GM23338 (cell line): Measurements from ENCODE around the gene CACNA1A. TPM values are rescaled to one million over a fixed set of nuclear protein-coding genes. Genes with fewer than 3 reads are reported as not detected.
"Not testable (repeated sequence)": the region's sequence is repeated elsewhere in the genome, so short reads cannot be mapped to it uniquely, and the experiment has no call there.

Experiments used
- ATAC-seq: fragments of 200-7000 bp; cut with Tn5 transposase; 3 replicates; pipeline ENCODE4 v1.9.1; 2020
- DNase-seq: peaks from one replicate; pipeline ENCODE4 v3.0.0-alpha.2; 2015; ENCODE audit warnings: low spot score
- H2AFZ ChIP-seq: fragments of 200-600 bp; sonication (generic); 2 replicates; pipeline ENCODE4 v1.8.0; 2016; ENCODE audit warnings: antibody characterized with exemption, mild to moderate bottlenecking, moderate library complexity
- H3F3A ChIP-seq: fragments of 200-600 bp; sonication (generic); replicated peaks from 2 replicates; pipeline ENCODE4 v1.8.0; 2017; ENCODE audit warnings: antibody characterized with exemption, mixed run types, low read depth
- H3K27ac ChIP-seq: fragments of 200-600 bp; sonication (generic); 2 replicates; pipeline ENCODE4 v1.6.1; 2016; ENCODE audit warnings: low read depth
- H3K27me3 ChIP-seq: fragments of 200-600 bp; sonication (generic); 2 replicates; pipeline ENCODE4 v1.8.0; 2016; ENCODE audit warnings: mild to moderate bottlenecking, mixed run types, moderate library complexity; ENCODE audit not compliant: insufficient read depth
- H3K36me3 ChIP-seq: fragments of 200-600 bp; sonication (generic); 2 replicates; pipeline ENCODE4 v1.8.0; 2016; ENCODE audit warnings: mild to moderate bottlenecking; ENCODE audit not compliant: insufficient read depth
- H3K4me1 ChIP-seq: fragments of 200-600 bp; sonication (generic); 2 replicates; pipeline ENCODE4 v1.8.0; 2016; ENCODE audit warnings: mild to moderate bottlenecking, moderate library complexity; ENCODE audit not compliant: insufficient read depth
- H3K4me2 ChIP-seq: fragments of 200-600 bp; sonication (generic); 2 replicates; pipeline ENCODE4 v1.7.1; 2017; ENCODE audit warnings: mixed run types
- H3K4me3 ChIP-seq: fragments of 200-600 bp; sonication (generic); 2 replicates; pipeline ENCODE4 v1.6.1; 2016; ENCODE audit warnings: mixed run types
- H3K79me2 ChIP-seq: fragments of 200-600 bp; sonication (generic); replicated peaks from 2 replicates; pipeline ENCODE4 v1.8.0; 2017; ENCODE audit warnings: mild to moderate bottlenecking; ENCODE audit not compliant: insufficient read depth
- H3K9me2 ChIP-seq: fragments of 200-600 bp; sonication (generic); 2 replicates; pipeline ENCODE4 v1.8.0; 2017; ENCODE audit not compliant: insufficient read depth
- H4K20me1 ChIP-seq: fragments of 200-600 bp; sonication (generic); replicated peaks from 2 replicates; pipeline ENCODE4 v1.8.0; 2017; ENCODE audit warnings: mild to moderate bottlenecking; ENCODE audit not compliant: insufficient read depth
- H3K27ac Mint-ChIP-seq: 2 replicates; pipeline ENCODE4 v1.8.0; 2020; ENCODE audit warnings: inconsistent platforms, mild to moderate bottlenecking, moderate library complexity, mixed read lengths
- H3K27me3 Mint-ChIP-seq: 3 replicates; pipeline ENCODE4 v1.8.0; 2022; ENCODE audit warnings: low read depth, mild to moderate bottlenecking, moderate library complexity, mixed read lengths, inconsistent platforms; ENCODE audit not compliant: insufficient read depth, poor library complexity
- H3K36me3 Mint-ChIP-seq: 3 replicates; pipeline ENCODE4 v1.8.0; 2021; ENCODE audit warnings: low read depth, mild to moderate bottlenecking, inconsistent platforms, moderate library complexity, mixed read lengths
- H3K4me1 Mint-ChIP-seq: 3 replicates; pipeline ENCODE4 v1.8.0; 2020; ENCODE audit warnings: mild to moderate bottlenecking, inconsistent platforms, mixed read lengths
- H3K4me3 Mint-ChIP-seq: 3 replicates; pipeline ENCODE4 v1.8.0; 2021; ENCODE audit warnings: moderate library complexity, mild to moderate bottlenecking, inconsistent platforms, mixed read lengths
- H3K9me3 Mint-ChIP-seq: 3 replicates; pipeline ENCODE4 v1.8.0; 2020; ENCODE audit warnings: moderate library complexity, mild to moderate bottlenecking, inconsistent platforms, mixed read lengths
- CREB1 ChIP-seq: fragments of 250-450 bp; sonication (Bioruptor Pico); IDR thresholded peaks from 2 replicates; pipeline ENCODE4 v1.5.0; 2020; ENCODE audit warnings: low read depth, mild to moderate bottlenecking, moderate library complexity
- EZH2phosphoT487 ChIP-seq: fragments of 200-600 bp; sonication (generic); IDR thresholded peaks from one replicate; pipeline ENCODE4 v1.8.1; 2018; ENCODE audit warnings: antibody characterized with exemption; ENCODE audit not compliant: unreplicated experiment
- POLR2AphosphoS5 ChIP-seq: IDR thresholded peaks from 2 replicates; pipeline ENCODE4 v1.6.1; 2016; ENCODE audit warnings: antibody characterized with exemption, low read depth
- STAT1 ChIP-seq: IDR thresholded peaks from one replicate; pipeline ENCODE4 v1.6.1; 2016; ENCODE audit warnings: antibody characterized with exemption; ENCODE audit not compliant: unreplicated experiment
- ZNF114 ChIP-seq: fragments of 250-450 bp; sonication (Bioruptor Pico); IDR thresholded peaks from 2 replicates; pipeline ENCODE4 v1.5.0; 2020; ENCODE audit warnings: mild to moderate bottlenecking, moderate library complexity
- ZNF331 ChIP-seq: fragments of 250-450 bp; sonication (Bioruptor Pico); IDR thresholded peaks from 2 replicates; pipeline ENCODE4 v1.5.0; 2020; ENCODE audit warnings: low read depth, mild to moderate bottlenecking, moderate library complexity
- polyA plus RNA-seq: library from polyadenylated mRNA; unstranded; fragments of >200 nt; fragmentation: Nextera tagmentation; extraction: Ambion mirVana; gene quantifications from 2 replicates; pipeline ENCODE4 v1.2.1, GENCODE V29; 2016
- total RNA-seq: library from RNA; depleted of rRNA; stranded (reverse); fragments of >200 nt; shearing (Covaris generic); gene quantifications from 2 replicates; pipeline ENCODE4 v1.2.3, GENCODE V29; 2014
- TF ChIP-seq, protein P1 (sequence below), 2 experiments: fragments of 200-600 bp in 1 of 2; sonication (generic) in 1 of 2; conservative IDR thresholded peaks; 2 replicates each; pipeline versions ENCODE4 v1.5.1 to v1.6.1; 2016 to 2017; ENCODE audit warnings: antibody characterized with exemption in 2 of 2, low read depth in 2 of 2, mild to moderate bottlenecking in 2 of 2, moderate library complexity in 1 of 2
- TF ChIP-seq, protein P2 (sequence below): IDR thresholded peaks from one replicate; pipeline ENCODE4 v1.6.1; 2018; ENCODE audit warnings: antibody characterized with exemption; ENCODE audit not compliant: unreplicated experiment
- TF ChIP-seq, protein P3 (sequence below): fragments of 250-450 bp; sonication (Bioruptor Pico); IDR thresholded peaks from 2 replicates; pipeline ENCODE4 v1.5.0; 2020; ENCODE audit warnings: mild to moderate bottlenecking, moderate library complexity

The CACNA1A gene
- total and polyA plus RNA-seq, 2 experiments from 2014 or later, result 7.4 to 20.3 TPM

DNA sequence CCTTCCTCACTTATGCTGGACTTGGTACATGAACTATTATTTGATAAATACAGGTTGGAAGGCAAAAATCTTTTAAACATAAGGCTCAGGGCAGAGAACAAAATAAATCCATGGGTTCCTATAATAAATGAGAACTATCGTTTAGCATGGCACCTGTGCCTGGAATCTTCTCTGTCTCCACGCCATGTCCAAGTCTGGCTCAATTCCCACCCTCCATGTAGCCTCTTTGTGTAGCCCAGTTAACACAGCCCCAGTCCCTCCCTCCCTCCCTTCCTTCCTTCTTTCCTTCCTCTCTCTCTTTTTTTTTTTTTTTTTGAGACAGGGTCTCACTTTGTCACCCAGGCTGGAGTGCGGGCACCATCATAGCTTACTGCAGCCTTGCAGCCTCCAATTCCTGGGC is 144.6 kb downstream of the CACNA1A start:
- not testable (repeated sequence) for H3K4me1 ChIP-seq, H3K9me3 Mint-ChIP-seq, H3K27ac Mint-ChIP-seq, H3K4me2 ChIP-seq, H3K27ac ChIP-seq, H3F3A ChIP-seq, DNase-seq, H2AFZ ChIP-seq, H3K36me3 ChIP-seq, H3K79me2 ChIP-seq, H4K20me1 ChIP-seq, H3K4me3 Mint-ChIP-seq, H3K4me3 ChIP-seq, H3K9me2 ChIP-seq, H3K27me3 Mint-ChIP-seq, H3K4me1 Mint-ChIP-seq, ATAC-seq, H3K27me3 ChIP-seq
- peaks cover 21% of the 10 kb centered on the region for H3K36me3 Mint-ChIP-seq

DNA sequence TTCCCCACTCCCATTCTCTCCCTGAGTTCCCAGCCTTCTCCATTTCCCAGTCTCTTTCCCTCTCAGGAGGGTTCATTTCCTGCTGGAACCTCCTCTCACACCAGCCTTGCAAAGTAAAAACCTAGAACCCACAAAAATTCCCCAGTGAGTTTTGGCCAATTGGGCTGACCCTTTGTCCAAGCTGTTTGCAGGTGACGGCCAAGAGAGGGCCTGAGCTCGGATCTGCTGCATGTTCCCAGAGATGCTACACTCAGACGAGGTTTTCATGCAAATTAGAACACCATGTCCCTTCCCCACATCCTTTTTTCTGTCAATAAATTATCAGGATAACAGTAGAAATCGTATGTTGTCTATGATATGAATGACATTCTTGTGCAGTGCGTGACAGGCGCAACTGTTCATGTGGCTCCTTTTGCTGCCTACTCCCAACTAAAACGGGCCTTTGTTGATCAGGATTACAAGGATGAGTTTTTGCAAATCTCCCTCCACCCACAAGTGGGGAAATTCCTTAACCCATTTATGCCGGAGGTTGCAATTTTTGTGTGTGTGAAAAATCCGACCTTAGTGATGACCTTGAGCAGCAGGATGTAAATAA is 149.5 kb downstream of the CACNA1A start:
- Mint-ChIP-seq H3K9me3 (peaks cover 4% of the 10 kb centered on the region; the same call in 2 of the 3 replicates), H3K4me1 (no peaks in the 10 kb centered on the region), H3K27me3 (peaks cover 2% of the 10 kb centered on the region), H3K36me3 (peaks cover 21% of the 10 kb centered on the region), H3K27ac (no peak overlapping the region), H3K4me3 (no peak overlapping the region)
- H2AFZ ChIP-seq, result no peak overlapping the region
- H3K9me2 ChIP-seq, result no peaks in the 10 kb centered on the region
- H3K27me3 ChIP-seq, result no peaks in the 10 kb centered on the region
- H3K4me2 ChIP-seq, result no peak overlapping the region
- ATAC-seq (no peak), DNase-seq (no peak)
- H3K36me3 ChIP-seq, result no peaks in the 10 kb centered on the region
- H3K79me2 ChIP-seq, result no peaks in the 10 kb centered on the region
- H3K4me1 ChIP-seq, result no peaks in the 10 kb centered on the region
- no peak overlapping the region for H3K4me3 ChIP-seq
- no peaks in the 10 kb centered on the region for H3F3A ChIP-seq
- H3K27ac ChIP-seq, result no peak overlapping the region
- H4K20me1 ChIP-seq, result no peaks in the 10 kb centered on the region
- TF ChIP-seq, protein P1, sequence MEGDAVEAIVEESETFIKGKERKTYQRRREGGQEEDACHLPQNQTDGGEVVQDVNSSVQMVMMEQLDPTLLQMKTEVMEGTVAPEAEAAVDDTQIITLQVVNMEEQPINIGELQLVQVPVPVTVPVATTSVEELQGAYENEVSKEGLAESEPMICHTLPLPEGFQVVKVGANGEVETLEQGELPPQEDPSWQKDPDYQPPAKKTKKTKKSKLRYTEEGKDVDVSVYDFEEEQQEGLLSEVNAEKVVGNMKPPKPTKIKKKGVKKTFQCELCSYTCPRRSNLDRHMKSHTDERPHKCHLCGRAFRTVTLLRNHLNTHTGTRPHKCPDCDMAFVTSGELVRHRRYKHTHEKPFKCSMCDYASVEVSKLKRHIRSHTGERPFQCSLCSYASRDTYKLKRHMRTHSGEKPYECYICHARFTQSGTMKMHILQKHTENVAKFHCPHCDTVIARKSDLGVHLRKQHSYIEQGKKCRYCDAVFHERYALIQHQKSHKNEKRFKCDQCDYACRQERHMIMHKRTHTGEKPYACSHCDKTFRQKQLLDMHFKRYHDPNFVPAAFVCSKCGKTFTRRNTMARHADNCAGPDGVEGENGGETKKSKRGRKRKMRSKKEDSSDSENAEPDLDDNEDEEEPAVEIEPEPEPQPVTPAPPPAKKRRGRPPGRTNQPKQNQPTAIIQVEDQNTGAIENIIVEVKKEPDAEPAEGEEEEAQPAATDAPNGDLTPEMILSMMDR (conservative IDR thresholded peaks at IDR 0.05; ENCODE audit: low read depth in 2 of 2), result no peak
- TF ChIP-seq, protein P2, sequence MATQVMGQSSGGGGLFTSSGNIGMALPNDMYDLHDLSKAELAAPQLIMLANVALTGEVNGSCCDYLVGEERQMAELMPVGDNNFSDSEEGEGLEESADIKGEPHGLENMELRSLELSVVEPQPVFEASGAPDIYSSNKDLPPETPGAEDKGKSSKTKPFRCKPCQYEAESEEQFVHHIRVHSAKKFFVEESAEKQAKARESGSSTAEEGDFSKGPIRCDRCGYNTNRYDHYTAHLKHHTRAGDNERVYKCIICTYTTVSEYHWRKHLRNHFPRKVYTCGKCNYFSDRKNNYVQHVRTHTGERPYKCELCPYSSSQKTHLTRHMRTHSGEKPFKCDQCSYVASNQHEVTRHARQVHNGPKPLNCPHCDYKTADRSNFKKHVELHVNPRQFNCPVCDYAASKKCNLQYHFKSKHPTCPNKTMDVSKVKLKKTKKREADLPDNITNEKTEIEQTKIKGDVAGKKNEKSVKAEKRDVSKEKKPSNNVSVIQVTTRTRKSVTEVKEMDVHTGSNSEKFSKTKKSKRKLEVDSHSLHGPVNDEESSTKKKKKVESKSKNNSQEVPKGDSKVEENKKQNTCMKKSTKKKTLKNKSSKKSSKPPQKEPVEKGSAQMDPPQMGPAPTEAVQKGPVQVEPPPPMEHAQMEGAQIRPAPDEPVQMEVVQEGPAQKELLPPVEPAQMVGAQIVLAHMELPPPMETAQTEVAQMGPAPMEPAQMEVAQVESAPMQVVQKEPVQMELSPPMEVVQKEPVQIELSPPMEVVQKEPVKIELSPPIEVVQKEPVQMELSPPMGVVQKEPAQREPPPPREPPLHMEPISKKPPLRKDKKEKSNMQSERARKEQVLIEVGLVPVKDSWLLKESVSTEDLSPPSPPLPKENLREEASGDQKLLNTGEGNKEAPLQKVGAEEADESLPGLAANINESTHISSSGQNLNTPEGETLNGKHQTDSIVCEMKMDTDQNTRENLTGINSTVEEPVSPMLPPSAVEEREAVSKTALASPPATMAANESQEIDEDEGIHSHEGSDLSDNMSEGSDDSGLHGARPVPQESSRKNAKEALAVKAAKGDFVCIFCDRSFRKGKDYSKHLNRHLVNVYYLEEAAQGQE, result no peak
- TF ChIP-seq ZNF114, result no peak
- TF ChIP-seq POLR2AphosphoS5, result no peak
- no peak for TF ChIP-seq CREB1
- no peak for TF ChIP-seq STAT1
- TF ChIP-seq EZH2phosphoT487, result no peak
- no peak for TF ChIP-seq ZNF331 (CRISPR knock-in tag)
- TF ChIP-seq, protein P3, sequence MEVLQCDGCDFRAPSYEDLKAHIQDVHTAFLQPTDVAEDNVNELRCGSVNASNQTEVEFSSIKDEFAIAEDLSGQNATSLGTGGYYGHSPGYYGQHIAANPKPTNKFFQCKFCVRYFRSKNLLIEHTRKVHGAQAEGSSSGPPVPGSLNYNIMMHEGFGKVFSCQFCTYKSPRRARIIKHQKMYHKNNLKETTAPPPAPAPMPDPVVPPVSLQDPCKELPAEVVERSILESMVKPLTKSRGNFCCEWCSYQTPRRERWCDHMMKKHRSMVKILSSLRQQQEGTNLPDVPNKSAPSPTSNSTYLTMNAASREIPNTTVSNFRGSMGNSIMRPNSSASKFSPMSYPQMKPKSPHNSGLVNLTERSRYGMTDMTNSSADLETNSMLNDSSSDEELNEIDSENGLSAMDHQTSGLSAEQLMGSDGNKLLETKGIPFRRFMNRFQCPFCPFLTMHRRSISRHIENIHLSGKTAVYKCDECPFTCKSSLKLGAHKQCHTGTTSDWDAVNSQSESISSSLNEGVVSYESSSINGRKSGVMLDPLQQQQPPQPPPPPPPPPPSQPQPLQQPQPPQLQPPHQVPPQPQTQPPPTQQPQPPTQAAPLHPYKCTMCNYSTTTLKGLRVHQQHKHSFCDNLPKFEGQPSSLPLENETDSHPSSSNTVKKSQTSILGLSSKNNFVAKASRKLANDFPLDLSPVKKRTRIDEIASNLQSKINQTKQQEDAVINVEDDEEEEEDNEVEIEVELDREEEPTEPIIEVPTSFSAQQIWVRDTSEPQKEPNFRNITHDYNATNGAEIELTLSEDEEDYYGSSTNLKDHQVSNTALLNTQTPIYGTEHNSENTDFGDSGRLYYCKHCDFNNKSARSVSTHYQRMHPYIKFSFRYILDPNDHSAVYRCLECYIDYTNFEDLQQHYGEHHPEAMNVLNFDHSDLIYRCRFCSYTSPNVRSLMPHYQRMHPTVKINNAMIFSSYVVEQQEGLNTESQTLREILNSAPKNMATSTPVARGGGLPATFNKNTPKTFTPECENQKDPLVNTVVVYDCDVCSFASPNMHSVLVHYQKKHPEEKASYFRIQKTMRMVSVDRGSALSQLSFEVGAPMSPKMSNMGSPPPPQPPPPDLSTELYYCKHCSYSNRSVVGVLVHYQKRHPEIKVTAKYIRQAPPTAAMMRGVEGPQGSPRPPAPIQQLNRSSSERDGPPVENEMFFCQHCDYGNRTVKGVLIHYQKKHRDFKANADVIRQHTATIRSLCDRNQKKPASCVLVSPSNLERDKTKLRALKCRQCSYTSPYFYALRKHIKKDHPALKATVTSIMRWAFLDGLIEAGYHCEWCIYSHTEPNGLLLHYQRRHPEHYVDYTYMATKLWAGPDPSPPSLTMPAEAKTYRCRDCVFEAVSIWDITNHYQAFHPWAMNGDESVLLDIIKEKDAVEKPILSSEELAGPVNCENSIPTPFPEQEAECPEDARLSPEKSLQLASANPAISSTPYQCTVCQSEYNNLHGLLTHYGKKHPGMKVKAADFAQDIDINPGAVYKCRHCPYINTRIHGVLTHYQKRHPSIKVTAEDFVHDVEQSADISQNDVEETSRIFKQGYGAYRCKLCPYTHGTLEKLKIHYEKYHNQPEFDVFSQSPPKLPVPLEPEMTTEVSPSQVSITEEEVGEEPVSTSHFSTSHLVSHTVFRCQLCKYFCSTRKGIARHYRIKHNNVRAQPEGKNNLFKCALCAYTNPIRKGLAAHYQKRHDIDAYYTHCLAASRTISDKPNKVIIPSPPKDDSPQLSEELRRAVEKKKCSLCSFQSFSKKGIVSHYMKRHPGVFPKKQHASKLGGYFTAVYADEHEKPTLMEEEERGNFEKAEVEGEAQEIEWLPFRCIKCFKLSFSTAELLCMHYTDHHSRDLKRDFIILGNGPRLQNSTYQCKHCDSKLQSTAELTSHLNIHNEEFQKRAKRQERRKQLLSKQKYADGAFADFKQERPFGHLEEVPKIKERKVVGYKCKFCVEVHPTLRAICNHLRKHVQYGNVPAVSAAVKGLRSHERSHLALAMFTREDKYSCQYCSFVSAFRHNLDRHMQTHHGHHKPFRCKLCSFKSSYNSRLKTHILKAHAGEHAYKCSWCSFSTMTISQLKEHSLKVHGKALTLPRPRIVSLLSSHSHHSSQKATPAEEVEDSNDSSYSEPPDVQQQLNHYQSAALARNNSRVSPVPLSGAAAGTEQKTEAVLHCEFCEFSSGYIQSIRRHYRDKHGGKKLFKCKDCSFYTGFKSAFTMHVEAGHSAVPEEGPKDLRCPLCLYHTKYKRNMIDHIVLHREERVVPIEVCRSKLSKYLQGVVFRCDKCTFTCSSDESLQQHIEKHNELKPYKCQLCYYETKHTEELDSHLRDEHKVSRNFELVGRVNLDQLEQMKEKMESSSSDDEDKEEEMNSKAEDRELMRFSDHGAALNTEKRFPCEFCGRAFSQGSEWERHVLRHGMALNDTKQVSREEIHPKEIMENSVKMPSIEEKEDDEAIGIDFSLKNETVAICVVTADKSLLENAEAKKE (CRISPR knock-in tag), result no peak
